Esophagus (tissue), 2 donors: ENCODE results near the gene HELZ2. TPM values are rescaled to one million over a fixed set of nuclear protein-coding genes. Genes with fewer than 3 reads are reported as not detected.
A peak's percentile ranks its signal among the peaks of the same experiment; 100 is the strongest.

Experiments
- H3K27ac ChIP-seq, 2 donors: one replicate each; pipeline ENCODE4 v1.5.1; 2013; ENCODE audit warnings: low read depth in 2 of 2, mild to moderate bottlenecking in 2 of 2, inconsistent platforms in 1 of 2, low read length in 1 of 2, moderate library complexity in 1 of 2
- H3K27me3 ChIP-seq, 2 donors: one replicate each; pipeline ENCODE4 v1.6.1; 2013; ENCODE audit warnings: low read length in 2 of 2, control low read depth in 1 of 2, mild to moderate bottlenecking in 1 of 2; ENCODE audit not compliant: insufficient read depth in 2 of 2, control insufficient read depth in 1 of 2
- H3K36me3 ChIP-seq, 2 donors: one replicate each; pipeline ENCODE4 v1.6.1; 2013; ENCODE audit warnings: low read length in 1 of 2; ENCODE audit not compliant: control insufficient read depth in 2 of 2, insufficient read depth in 2 of 2
- H3K4me1 ChIP-seq, 2 donors: one replicate each; pipeline ENCODE4 v1.6.1; 2013; ENCODE audit warnings: low read length in 1 of 2; ENCODE audit not compliant: control insufficient read depth in 2 of 2, insufficient read depth in 2 of 2
- H3K4me3 ChIP-seq, 2 donors: one replicate each; pipeline ENCODE4 v1.5.1; 2013; ENCODE audit warnings: low read length in 2 of 2, mild to moderate bottlenecking in 2 of 2, low read depth in 1 of 2, moderate library complexity in 1 of 2
- H3K9me3 ChIP-seq, 2 donors: one replicate each; pipeline ENCODE4 v1.6.1; 2013; ENCODE audit warnings: mild to moderate bottlenecking in 2 of 2, low read depth in 1 of 2, low read length in 1 of 2, moderate library complexity in 1 of 2; ENCODE audit not compliant: control insufficient read depth in 2 of 2, insufficient read depth in 1 of 2
- WGBS, 2 donors: extraction: QIAGEN DNeasy Blood & Tissue Kit; methylation state at CpG; one replicate each; pipeline ENCODE4 v1.1.7; 2013; 5-methylcytosine and 5-hydroxymethylcytosine counted together
- polyA plus RNA-seq, 2 donors: library from polyadenylated mRNA; stranded (reverse); fragments of 200-250 nt; gene quantifications; one replicate each; pipeline ENCODE4 v1.2.3, GENCODE V29; 2013
- donor health status: healthy with polysubstance abuse.
- donor health status: Bipolar disorder and iron deficiency.

HELZ2 gene
- polyA plus RNA-seq, 2 donors = 7.2 to 8.3 TPM

DNA sequence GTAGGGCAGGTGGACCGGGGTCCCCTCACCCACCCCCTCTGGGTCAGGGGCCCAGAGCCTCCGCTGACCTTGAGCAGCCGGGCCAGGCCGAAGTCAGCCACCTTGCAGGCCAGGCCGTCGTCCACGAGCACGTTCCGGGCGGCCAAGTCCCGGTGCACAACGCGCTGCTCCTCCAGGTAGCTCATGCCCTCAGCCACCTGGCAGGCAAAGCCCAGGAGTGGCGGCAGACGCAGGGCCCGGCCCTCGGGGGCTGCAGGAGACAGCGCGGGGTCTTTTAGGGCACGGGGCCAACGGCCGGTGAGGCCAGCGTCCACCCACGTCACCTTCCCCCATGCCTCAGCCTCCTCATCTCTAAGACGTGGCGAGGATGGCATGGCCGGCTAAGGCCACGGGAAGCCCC lies 32.7 kb downstream of the HELZ2 start:
- 88 to 89% methylated on average over 25 to 28 of the region's 28 CpGs for WGBS, 2 donors
- Histone ChIP-seq H3K36me3 (no peaks in the 10 kb centered on the region), H3K4me1 (peaks cover 0 to 31% of the 10 kb centered on the region in 2 donors), H3K27me3 (no peaks in the 10 kb centered on the region), H3K27ac (no peak overlapping the region), H3K9me3 (peaks cover 0 to 5% of the 10 kb centered on the region in 2 donors), H3K4me3 (no peak overlapping the region)

DNA sequence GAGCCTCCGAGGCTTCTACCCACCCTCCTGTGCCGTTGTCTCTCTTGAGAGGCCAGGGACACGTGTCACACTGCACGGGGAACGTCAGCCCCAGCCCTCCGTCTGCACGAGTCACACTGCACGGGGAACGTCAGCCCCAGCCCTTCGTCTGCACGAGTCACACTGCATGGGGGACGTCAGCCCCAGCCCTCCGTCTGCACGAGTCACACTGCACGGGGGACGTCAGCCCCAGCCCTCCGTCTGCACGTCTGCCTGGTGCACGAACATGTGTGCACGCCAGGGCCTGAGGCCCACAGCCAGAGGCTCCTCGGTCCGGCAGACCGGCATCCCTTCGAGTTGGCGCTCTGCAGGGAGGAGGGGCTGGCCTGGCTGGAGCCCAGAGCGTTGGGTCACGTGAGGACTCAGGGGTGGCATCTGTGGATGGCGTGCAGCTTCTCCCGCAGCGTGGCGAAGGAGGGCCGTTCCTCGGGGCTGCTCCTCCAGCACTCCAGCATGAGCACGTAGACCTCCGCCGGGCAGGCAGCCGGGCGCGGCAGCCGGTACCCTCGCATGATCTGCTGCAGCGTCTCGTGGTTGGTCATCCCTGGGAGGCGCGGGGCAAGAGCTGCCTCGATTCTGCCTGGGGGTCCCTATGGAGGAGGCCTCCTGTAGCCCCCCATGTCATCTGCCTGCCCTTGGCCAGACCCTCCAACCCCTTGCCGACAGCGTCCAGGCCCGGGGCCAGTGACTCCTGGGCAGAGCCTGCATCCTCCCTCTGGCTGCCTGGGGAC lies 33.4 kb downstream of the HELZ2 start:
- Histone ChIP-seq H3K4me3 (no peak overlapping the region), H3K27me3 (no peaks in the 10 kb centered on the region), H3K4me1 (peaks cover 0 to 31% of the 10 kb centered on the region in 2 donors), H3K9me3 (peaks cover 0 to 5% of the 10 kb centered on the region in 2 donors), H3K27ac (no peak overlapping the region), H3K36me3 (no peaks in the 10 kb centered on the region)
- WGBS, 2 donors = 56 to 64% methylated on average over 46 to 49 of the region's 49 CpGs

DNA sequence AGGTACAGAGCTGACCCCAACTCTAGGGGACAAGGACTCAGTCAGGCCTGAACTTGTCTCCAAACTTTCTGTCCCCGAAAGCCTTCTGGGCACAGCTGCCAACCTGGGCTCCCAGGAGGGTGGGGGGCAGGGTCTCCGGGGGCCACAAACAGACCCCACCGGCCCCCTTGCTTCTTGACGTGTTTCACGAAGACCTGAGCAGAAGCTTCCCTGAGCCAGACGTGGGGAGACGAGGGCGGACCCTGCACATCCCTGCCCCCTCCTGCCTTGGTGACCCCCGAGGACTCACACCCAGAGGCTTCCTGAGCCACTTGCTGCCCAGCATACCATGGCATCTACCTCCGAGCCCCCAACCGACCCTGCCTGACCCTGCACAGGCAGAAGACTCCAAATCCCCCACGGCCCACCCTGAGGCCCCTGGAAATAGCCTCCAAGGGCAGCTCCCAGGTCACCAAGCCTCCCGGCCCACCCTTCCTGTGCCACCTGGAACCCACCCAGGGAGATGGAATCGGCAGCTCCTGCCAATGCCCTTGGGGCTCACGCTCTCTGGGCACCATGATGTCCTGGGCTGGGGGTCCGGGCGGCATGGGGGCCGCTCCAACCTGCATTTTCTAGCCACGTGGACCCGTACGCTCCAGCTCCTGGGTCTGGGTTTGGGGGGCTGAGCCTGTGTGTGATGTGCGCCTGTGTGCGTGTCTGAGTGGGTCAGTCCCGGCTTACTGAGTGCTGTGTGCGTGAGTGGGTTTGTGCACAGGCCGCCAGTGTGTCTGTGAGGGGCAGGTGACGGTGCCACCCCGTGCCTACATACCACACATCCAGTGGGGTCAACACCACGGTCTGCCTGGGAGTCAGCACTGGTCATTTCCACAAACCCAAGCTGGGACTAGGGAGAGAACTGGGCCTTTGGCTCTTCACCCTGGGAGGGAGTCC lies 34.3 kb downstream of the HELZ2 start:
- Histone ChIP-seq H3K36me3 (no peaks in the 10 kb centered on the region), H3K9me3 (peaks cover 0 to 5% of the 10 kb centered on the region in 2 donors), H3K4me1 (peaks cover 0 to 31% of the 10 kb centered on the region in 2 donors), H3K27ac (peak overlapping the region in 1 of 2 donors; percentile 3), H3K27me3 (no peaks in the 10 kb centered on the region), H3K4me3 (no peak overlapping the region)
- 71 to 82% methylated on average over 29 of the region's 29 CpGs for WGBS, 2 donors

DNA sequence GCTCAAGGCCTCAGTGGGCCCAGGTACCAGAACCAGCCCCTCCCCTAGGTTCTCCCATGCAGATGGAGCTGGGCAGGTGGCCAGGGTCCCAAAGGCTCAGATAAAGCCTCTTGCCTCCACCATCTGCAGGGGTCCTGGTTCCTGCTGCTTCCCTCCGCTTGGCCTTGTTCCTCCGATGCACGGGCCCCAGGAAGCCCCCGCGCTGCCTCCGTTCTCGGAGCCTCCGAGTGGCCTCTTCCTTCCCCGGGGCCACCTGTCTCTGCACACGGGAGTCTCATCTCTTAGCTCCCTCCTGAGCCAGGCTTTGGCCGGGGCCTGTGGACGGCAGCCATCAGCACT lies 35.0 kb downstream of the HELZ2 start:
- Histone ChIP-seq H3K36me3 (no peaks in the 10 kb centered on the region), H3K9me3 (no peaks in the 10 kb centered on the region), H3K27ac (peak overlapping the region in 1 of 2 donors; percentile 97), H3K4me3 (no peak overlapping the region), H3K27me3 (no peaks in the 10 kb centered on the region), H3K4me1 (peaks cover 0 to 37% of the 10 kb centered on the region in 2 donors)
- WGBS, 2 donors = 52 to 57% methylated on average over 12 of the region's 12 CpGs

DNA sequence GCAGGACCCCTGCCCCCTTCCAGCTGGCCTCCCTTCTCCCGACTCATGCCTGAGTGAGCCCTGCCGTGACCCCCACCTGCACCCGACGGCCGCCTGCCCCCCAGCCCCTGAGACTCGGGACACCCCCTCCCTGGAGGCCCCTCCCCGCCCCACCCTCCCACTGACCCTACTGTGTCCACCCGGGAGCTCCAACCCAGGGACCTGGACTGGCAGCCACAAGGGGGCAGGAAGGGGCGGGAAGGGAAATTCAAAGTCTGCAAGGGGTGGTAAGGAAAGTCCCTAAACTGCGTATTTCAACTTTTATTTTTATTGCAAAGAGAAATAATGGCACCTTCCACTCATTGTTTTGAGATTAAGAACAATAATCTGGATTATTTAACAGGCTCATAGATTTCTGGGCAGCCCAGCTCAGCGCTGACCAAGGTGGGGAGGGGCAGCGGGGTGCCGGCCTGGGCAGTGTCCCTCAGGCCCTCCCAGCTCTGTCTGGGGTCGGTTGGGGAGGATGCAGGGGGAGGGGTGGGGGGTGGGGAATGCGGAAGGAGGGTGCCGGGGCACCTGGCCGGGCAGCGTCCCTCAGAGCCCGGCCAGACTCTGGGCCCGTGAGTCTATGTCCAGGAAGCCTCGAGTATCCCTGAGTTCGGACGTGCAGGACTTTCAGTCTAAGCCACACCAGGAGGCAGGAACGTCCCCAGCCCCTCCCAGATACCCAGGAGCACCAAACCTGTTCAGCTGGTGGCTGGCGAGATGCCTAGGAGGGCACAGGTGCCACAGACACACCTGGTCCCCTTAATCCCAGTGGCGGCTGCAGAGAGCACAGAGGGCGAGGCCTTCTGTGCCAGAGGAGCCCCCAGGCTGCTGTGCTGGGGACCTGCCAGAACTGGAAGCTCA lies 35.6 kb downstream of the HELZ2 start:
- Histone ChIP-seq H3K27ac (peak overlapping the region; percentile 94 to 97), H3K27me3 (no peaks in the 10 kb centered on the region), H3K4me1 (peaks cover 0 to 42% of the 10 kb centered on the region in 2 donors), H3K4me3 (no peak overlapping the region), H3K9me3 (no peaks in the 10 kb centered on the region), H3K36me3 (no peaks in the 10 kb centered on the region)
- 27 to 35% methylated on average over 26 to 27 of the region's 27 CpGs for WGBS, 2 donors

DNA sequence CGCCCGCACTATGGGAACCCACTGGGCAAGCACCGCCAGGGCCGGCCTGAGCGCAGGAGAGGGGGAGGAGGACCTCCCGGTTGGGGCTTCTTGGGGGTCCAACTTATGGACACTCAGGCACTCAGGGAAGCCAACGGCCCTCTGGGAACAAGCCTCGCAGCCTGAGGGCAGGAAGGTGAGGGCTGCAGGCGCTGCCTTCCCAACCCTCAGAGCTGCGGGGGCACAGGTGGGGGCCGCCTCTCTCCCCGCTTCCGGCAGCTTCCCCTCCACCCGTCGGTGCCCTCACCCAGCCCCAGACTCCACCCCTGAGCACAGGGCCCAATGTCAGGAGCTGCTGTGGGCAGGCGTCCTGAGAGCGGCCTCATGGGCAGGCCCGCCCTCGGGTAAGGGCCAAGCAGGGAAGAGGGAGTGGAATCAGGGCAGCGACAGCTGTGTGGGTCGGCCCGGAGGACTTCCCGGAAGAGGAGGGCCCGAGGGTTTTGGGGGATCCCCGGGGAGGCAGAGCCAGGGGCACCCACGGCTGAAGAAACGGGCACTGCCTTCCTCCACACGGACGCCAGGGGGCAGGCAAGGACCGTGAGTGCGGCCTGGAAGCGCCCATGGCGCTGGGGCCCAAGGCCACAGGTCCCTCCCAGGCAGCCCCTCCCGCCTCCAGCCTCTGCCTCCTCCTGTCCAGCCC lies 36.4 kb downstream of the HELZ2 start:
- no peaks in the 10 kb centered on the region for H3K36me3 ChIP-seq
- peaks cover 0 to 42% of the 10 kb centered on the region in 2 donors for H3K4me1 ChIP-seq
- H3K27ac ChIP-seq = peak overlapping the region; percentile 94 to 97
- no peaks in the 10 kb centered on the region for H3K27me3 ChIP-seq
- no peaks in the 10 kb centered on the region for H3K9me3 ChIP-seq
- peak overlapping the region; percentile 67 to 69 for H3K4me3 ChIP-seq
- 7 to 9% methylated on average over 27 to 34 of the region's 34 CpGs for WGBS, 2 donors

DNA sequence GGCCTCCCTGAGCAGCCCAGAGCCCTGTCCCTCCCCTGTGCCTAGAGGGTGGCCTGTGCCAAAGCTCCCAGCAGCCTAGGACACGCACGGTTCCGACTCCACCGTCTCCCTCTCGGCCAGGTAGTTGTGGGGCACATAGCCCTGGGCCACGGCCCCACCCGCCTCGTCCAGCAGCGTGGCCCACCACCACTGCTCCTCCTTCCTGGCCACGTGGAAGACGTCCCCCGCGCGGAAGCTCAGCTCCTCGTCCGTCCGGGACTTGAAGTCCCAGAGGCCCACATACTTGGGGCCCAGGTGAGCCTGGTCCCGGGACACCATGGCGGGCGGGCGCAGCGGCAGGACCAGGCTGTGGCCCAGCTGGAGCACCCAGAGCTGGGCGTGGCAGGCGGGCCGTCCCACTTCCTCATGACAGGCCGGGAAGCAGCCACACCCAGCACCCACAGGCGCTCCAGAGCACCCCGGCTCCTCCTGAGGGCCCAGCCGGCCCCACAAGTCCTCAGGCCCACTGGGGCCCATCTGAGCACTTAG lies 37.0 kb downstream of the HELZ2 start, which contains the start of gene PTK6:
Gene PTK6, minus strand, starts transcription at position 380 of the 528 bp plus-strand sequence. Its CDS starts 62 bp downstream, at position 318.
- no peaks in the 10 kb centered on the region for H3K27me3 ChIP-seq
- H3K36me3 ChIP-seq = peaks cover 0 to 4% of the 10 kb centered on the region in 2 donors
- peak within 1 kb of the TSS; percentile 67 to 69 for H3K4me3 ChIP-seq
- peak within 1 kb of the TSS; percentile 94 to 97 for H3K27ac ChIP-seq
- H3K9me3 ChIP-seq = peaks cover 0 to under 1% of the 10 kb centered on the region in 2 donors
- H3K4me1 ChIP-seq = peaks cover 0 to 42% of the 10 kb centered on the region in 2 donors
- WGBS, 2 donors = 30 to 43% methylated on average over 20 to 29 of the region's 29 CpGs

DNA sequence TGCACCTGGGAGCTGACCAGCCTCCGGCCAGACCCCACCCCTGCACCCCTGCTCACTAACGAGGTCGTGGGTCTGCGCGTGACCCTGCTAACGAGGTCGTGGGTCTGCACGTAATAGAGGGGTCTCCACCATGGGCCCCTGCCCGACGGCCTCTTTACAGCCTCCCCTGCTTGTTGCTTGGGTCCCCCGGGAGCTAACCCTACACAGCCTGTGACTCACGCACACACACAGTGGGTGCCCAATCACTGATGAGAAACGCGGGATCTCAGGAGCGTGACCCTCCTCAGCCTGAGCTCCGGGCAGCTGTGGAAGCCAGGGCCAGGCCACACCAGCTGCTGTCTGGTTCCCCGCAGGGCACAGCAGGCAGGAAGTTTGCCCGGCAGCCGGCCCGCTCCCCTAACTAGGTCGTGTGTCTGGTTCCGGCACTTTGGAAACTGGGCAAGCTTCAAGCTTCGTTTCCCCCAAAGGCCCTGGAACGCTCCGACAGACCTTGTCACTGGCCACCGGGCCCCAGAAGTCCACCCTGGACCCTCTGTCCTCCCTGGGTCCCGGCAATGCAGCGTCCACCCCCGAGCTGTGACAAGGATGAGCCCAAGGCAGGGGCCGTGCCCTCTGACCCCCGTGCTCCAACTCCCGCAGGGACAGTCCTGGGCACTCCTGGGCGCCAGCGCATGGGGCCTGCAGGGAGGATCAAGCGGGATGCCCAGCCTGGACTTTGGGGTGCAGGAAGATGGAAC lies 37.6 kb downstream of the HELZ2 start:
- 39 to 43% methylated on average over 35 of the region's 35 CpGs for WGBS, 2 donors

More for the DNA sequence above, 37.6 kb downstream of the HELZ2 start:
- Histone ChIP-seq H3K4me3 (peak overlapping the region; percentile 67 to 69), H3K36me3 (peaks cover 0 to 7% of the 10 kb centered on the region in 2 donors), H3K4me1 (peaks cover 0 to 47% of the 10 kb centered on the region in 2 donors), H3K27me3 (no peaks in the 10 kb centered on the region), H3K27ac (peak overlapping the region; percentile 94 to 97), H3K9me3 (peaks cover 0 to 2% of the 10 kb centered on the region in 2 donors)
